GM21737 (cell line): ENCODE data around the gene ANKRD27.

Source experiments
- ATAC-seq: cut with Tn5 transposase; IDR thresholded peaks from one replicate; pipeline ENCODE4 v1.9.1; 2021; ENCODE audit warnings: mild to moderate bottlenecking, moderate library complexity; ENCODE audit not compliant: unreplicated experiment

The ANKRD27 gene

GRCh38 chr19:32566246-32566830 is 108.6 kb downstream of the ANKRD27 start:
- no peak for ATAC-seq

GRCh38 chr19:32563761-32564160 is 111.2 kb downstream of the ANKRD27 start:
- no peak for ATAC-seq

GRCh38 chr19:32558607-32559228 is 116.3 kb downstream of the ANKRD27 start:
- ATAC-seq = no peak

GRCh38 chr19:32555786-32556185 is 119.2 kb downstream of the ANKRD27 start:
- ATAC-seq = no peak

GRCh38 chr19:32550666-32551065 is 124.3 kb downstream of the ANKRD27 start:
- no peak for ATAC-seq
